Prostate gland (tissue), 2 donors: ENCODE data around the gene ASIC4.

Experiments
- POLR2AphosphoS5 ChIP-seq: sonication (generic); formaldehyde crosslinking; IDR thresholded peaks from one replicate; pipeline ENCODE4 v1.6.1; 2017; ENCODE audit warnings: antibody characterized with exemption
- TF ChIP-seq, protein P1 (sequence below), 4 experiments: fragments of 200-600 bp in 2 of 4; fragments of 450-650 bp in 2 of 4; sonication (generic) in 2 of 4; IDR thresholded peaks; 1 replicate in 3 of 4; 2 replicates in 1 of 4; pipeline ENCODE4 v1.5.1; 2016 to 2019; ENCODE audit warnings: antibody characterized with exemption in 4 of 4, mild to moderate bottlenecking in 2 of 4, moderate library complexity in 2 of 4

DNA sequence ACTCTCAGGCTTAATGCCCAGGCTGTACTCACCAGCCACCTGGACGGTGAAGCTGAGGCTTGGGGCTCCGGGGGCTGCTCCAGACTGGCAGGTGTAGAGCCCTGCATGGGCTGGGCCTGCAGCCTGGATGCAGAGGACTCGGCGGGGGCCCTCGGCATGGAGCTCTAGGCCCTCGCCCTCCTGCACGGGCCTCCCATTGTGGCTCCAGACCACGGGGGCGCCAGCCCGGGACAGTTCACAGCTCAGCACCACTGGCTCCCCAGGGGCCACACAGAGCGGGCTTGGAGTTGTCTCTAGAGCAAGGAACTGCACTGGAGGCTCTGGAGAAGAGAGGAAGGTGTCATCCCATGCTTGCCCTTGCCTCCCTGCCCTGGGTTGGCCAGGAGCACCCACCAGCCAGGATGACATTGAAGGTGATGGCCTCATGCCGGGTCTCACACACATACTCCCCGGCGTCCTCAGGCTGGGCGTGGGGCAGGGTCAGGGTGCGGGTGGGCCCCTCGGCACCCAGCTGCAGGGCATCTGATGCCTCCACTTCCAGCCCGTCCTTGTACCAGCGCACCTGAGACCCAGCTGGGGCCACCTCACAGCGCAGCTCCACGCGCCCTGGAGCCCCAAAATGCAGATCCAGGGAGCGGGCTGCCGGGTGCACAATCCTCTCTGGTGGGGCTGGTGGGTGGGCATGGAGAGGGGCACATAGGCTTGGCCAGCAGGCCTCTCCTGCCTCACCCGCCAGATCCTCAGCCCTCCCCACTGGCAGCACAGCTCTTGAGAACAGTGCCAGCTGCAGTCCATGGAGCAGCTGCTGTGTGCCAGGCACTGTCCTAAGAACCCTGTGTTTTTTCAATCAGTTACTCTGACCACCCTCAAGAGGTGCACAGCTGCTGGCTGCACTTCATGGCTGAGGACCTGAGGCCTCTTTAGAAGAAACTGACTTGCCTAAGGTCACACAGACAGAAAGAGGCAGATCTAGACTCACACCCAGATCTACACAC, 43.8 kb downstream of the ASIC4 start:
- TF ChIP-seq POLR2AphosphoS5 = no peak
- TF ChIP-seq, protein P1, sequence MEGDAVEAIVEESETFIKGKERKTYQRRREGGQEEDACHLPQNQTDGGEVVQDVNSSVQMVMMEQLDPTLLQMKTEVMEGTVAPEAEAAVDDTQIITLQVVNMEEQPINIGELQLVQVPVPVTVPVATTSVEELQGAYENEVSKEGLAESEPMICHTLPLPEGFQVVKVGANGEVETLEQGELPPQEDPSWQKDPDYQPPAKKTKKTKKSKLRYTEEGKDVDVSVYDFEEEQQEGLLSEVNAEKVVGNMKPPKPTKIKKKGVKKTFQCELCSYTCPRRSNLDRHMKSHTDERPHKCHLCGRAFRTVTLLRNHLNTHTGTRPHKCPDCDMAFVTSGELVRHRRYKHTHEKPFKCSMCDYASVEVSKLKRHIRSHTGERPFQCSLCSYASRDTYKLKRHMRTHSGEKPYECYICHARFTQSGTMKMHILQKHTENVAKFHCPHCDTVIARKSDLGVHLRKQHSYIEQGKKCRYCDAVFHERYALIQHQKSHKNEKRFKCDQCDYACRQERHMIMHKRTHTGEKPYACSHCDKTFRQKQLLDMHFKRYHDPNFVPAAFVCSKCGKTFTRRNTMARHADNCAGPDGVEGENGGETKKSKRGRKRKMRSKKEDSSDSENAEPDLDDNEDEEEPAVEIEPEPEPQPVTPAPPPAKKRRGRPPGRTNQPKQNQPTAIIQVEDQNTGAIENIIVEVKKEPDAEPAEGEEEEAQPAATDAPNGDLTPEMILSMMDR (IDR thresholded peaks at IDR 0.05) = no peak
